GM21515 (cell line): ENCODE data around the gene AHRR.
"Not testable (repeated sequence)": the region's sequence is repeated elsewhere in the genome, so short reads cannot be mapped to it uniquely, and the experiment has no call there.

ENCODE experiments used
- ATAC-seq: cut with Tn5 transposase; IDR thresholded peaks from one replicate; pipeline ENCODE4 v1.9.1; 2021; ENCODE audit not compliant: unreplicated experiment

AHRR gene

GRCh38 chr5:407051-407450, 85.5 kb downstream of the AHRR start:
- no peak for ATAC-seq

- no peak for ATAC-seq
These were observed 86.3 kb downstream of the AHRR start for GRCh38 chr5:407801-408268.

- no peak for ATAC-seq
These were observed 89.5 kb downstream of the AHRR start for GRCh38 chr5:410911-411517.

GRCh38 chr5:411728-412127, 90.2 kb downstream of the AHRR start:
- no peak for ATAC-seq

GRCh38 chr5:414991-415927, 93.7 kb downstream of the AHRR start:
- not testable (repeated sequence) for ATAC-seq

- no peak for ATAC-seq
These were observed 94.6 kb downstream of the AHRR start for GRCh38 chr5:415928-416635.

GRCh38 chr5:416636-416960, 95.1 kb downstream of the AHRR start:
- ATAC-seq = no peak

- no peak for ATAC-seq
These were observed 96.0 kb downstream of the AHRR start for GRCh38 chr5:417301-418161.

GRCh38 chr5:418162-419121, 96.9 kb downstream of the AHRR start:
- no peak for ATAC-seq

- ATAC-seq = no peak
These were observed 98.5 kb downstream of the AHRR start for GRCh38 chr5:419970-420369.

- ATAC-seq = no peak
These were observed 99.2 kb downstream of the AHRR start for GRCh38 chr5:420632-421286.

- ATAC-seq = no peak
These were observed 99.9 kb downstream of the AHRR start for GRCh38 chr5:421287-421880.

- ATAC-seq = no peak
These were observed 100.4 kb downstream of the AHRR start for GRCh38 chr5:421901-422300.

GRCh38 chr5:422323-423232, 101.1 kb downstream of the AHRR start:
- no peak for ATAC-seq

GRCh38 chr5:423233-423565, 101.7 kb downstream of the AHRR start:
- ATAC-seq = no peak

GRCh38 chr5:423626-424261, 102.2 kb downstream of the AHRR start:
- no peak for ATAC-seq

GRCh38 chr5:424301-425110, 103.0 kb downstream of the AHRR start:
- ATAC-seq = peak; percentile 79
